Measurements from ENCODE around the gene CDH13.

Gene CDH13

GRCh38 chr16:82860071-82860470 is 233.3 kb downstream of the CDH13 start:
- TF ChIP-seq CTCF (IDR thresholded peaks at IDR 0.05) = no peak
- Histone ChIP-seq H3K36me3 (peaks cover 0 to 6% (median 0%) of the 10 kb centered on the region in 3 donors), H3K4me3 (no peak overlapping the region), H3K27me3 (no peaks in the 10 kb centered on the region), H3K4me1 (no peaks in the 10 kb centered on the region), H3K27ac (no peak overlapping the region), H3K9me3 (peaks cover 0 to under 1% (median under 1%) of the 10 kb centered on the region in 3 donors)
- DNase-seq = no peak
- intact Hi-C loops (cut with DNase I; ENCODE audit: low total_unique reads) = no loop called here

GRCh38 chr16:82862057-82862456 is 235.3 kb downstream of the CDH13 start:
- DNase-seq = no peak

GRCh38 chr16:82864332-82865040 is 237.7 kb downstream of the CDH13 start:
- peaks cover 0 to 5% (median 0%) of the 10 kb centered on the region in 3 donors for H3K36me3 ChIP-seq
- intact Hi-C loops (cut with DNase I; ENCODE audit: low total_unique reads) = no loop called here
- H3K27me3 ChIP-seq = no peaks in the 10 kb centered on the region
- peaks cover 0 to 5% (median 2%) of the 10 kb centered on the region in 4 donors for H3K4me1 ChIP-seq
- H3K27ac ChIP-seq = no peak overlapping the region
- peaks cover 0 to 5% (median 4%) of the 10 kb centered on the region in 3 donors for H3K9me3 ChIP-seq
- no peak overlapping the region for H3K4me3 ChIP-seq
- DNase-seq = no peak
- no peak for TF ChIP-seq CTCF (IDR thresholded peaks at IDR 0.05)

More at GRCh38 chr16:82862057-82862456, 235.3 kb downstream of the CDH13 start:
- TF ChIP-seq CTCF (IDR thresholded peaks at IDR 0.05) = no peak
- H3K4me3 ChIP-seq = no peak overlapping the region
- H3K27ac ChIP-seq = no peak overlapping the region
- H3K9me3 ChIP-seq = peaks cover 0 to 5% (median 4%) of the 10 kb centered on the region in 3 donors
- peaks cover 0 to 6% (median 0%) of the 10 kb centered on the region in 3 donors for H3K36me3 ChIP-seq
- intact Hi-C loops (cut with DNase I; ENCODE audit: low total_unique reads) = no loop called here
- H3K27me3 ChIP-seq = no peaks in the 10 kb centered on the region
- no peaks in the 10 kb centered on the region for H3K4me1 ChIP-seq

DNA sequence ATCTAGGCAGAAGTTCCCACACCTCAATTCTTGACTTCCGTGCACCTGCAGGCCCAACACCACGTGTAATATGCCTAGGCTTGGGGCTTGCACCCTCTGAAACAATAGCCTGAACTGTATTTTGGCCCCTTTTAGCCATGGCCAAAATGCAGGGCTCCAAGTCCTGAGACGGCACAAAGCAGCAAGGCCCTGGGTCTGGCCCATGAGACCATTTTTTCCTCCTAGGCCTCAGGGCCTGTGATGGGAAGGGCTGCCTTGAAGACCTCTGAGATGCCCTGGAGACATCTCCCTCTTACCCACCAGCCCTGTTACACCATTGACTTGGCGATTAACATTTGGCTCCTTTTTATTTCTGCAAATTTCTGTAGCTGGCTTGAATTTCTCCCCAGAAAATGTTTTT is 238.6 kb downstream of the CDH13 start:
- H3K27me3 ChIP-seq = no peaks in the 10 kb centered on the region
- peaks cover 0 to 5% (median 2%) of the 10 kb centered on the region in 4 donors for H3K4me1 ChIP-seq
- intact Hi-C loops (cut with DNase I; ENCODE audit: low total_unique reads) = no loop called here
- peaks cover 0 to 5% (median 4%) of the 10 kb centered on the region in 3 donors for H3K9me3 ChIP-seq
- no peaks in the 10 kb centered on the region for H3K36me3 ChIP-seq
- DNase-seq = no peak
- H3K4me3 ChIP-seq = no peak overlapping the region
- no peak for TF ChIP-seq CTCF (IDR thresholded peaks at IDR 0.05)
- H3K27ac ChIP-seq = no peak overlapping the region

GRCh38 chr16:82867485-82867884 is 240.7 kb downstream of the CDH13 start:
- Histone ChIP-seq H3K4me1 (peaks cover 0 to 5% (median 2%) of the 10 kb centered on the region in 4 donors), H3K27me3 (no peaks in the 10 kb centered on the region), H3K36me3 (no peaks in the 10 kb centered on the region), H3K4me3 (no peak overlapping the region), H3K9me3 (peaks cover 0 to 13% (median 5%) of the 10 kb centered on the region in 3 donors), H3K27ac (no peak overlapping the region)
- intact Hi-C loops (cut with DNase I; ENCODE audit: low total_unique reads) = no loop called here
- TF ChIP-seq CTCF (IDR thresholded peaks at IDR 0.05) = no peak
- no peak for DNase-seq

Data from tibial artery (tissue), 4 donors.